ENCODE measurements around the gene MAK. TPM values are rescaled to one million over a fixed set of nuclear protein-coding genes. Genes with fewer than 3 reads are reported as not detected.

The MAK gene
- total and polyA plus RNA-seq, 2 experiments from 2014 or later: 0.35 to 1.6 TPM

- no peaks in the 10 kb centered on the region for H3F3A ChIP-seq (replicated peaks; ENCODE audit: low read depth)
- Mint-ChIP-seq H3K4me1 (peaks cover 3% of the 10 kb centered on the region; the same call in 2 of the 3 replicates), H3K9me3 (peaks cover 19% of the 10 kb centered on the region), H3K27me3 (ENCODE audit: insufficient read depth, low read depth, poor library complexity) (peaks cover 3% of the 10 kb centered on the region), H3K36me3 (ENCODE audit: low read depth) (peaks cover 7% of the 10 kb centered on the region; the same call in 1 of the 3 replicates), H3K27ac (no peak overlapping the region), H3K4me3 (no peak overlapping the region)
- no peak overlapping the region for H3K4me3 ChIP-seq
- H3K4me1 ChIP-seq (ENCODE audit: insufficient read depth): no peaks in the 10 kb centered on the region
- no peak overlapping the region for H2AFZ ChIP-seq
- H3K27ac ChIP-seq (ENCODE audit: low read depth): no peak overlapping the region
- H3K27me3 ChIP-seq (ENCODE audit: insufficient read depth): no peaks in the 10 kb centered on the region
- peak; percentile 42 for DNase-seq (ENCODE audit: low spot score)
- no peaks in the 10 kb centered on the region for H3K9me2 ChIP-seq (ENCODE audit: insufficient read depth)
- TF ChIP-seq, protein P1, sequence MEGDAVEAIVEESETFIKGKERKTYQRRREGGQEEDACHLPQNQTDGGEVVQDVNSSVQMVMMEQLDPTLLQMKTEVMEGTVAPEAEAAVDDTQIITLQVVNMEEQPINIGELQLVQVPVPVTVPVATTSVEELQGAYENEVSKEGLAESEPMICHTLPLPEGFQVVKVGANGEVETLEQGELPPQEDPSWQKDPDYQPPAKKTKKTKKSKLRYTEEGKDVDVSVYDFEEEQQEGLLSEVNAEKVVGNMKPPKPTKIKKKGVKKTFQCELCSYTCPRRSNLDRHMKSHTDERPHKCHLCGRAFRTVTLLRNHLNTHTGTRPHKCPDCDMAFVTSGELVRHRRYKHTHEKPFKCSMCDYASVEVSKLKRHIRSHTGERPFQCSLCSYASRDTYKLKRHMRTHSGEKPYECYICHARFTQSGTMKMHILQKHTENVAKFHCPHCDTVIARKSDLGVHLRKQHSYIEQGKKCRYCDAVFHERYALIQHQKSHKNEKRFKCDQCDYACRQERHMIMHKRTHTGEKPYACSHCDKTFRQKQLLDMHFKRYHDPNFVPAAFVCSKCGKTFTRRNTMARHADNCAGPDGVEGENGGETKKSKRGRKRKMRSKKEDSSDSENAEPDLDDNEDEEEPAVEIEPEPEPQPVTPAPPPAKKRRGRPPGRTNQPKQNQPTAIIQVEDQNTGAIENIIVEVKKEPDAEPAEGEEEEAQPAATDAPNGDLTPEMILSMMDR (conservative IDR thresholded peaks at IDR 0.05; ENCODE audit: low read depth in 2 of 2): no peak
- TF ChIP-seq ZNF114 (CRISPR knock-in tag; IDR thresholded peaks at IDR 0.05) (no peak), ZNF331 (CRISPR knock-in tag; IDR thresholded peaks at IDR 0.05; ENCODE audit: low read depth) (no peak), STAT1 (IDR thresholded peaks at IDR 0.05; ENCODE audit: unreplicated experiment) (no peak), POLR2AphosphoS5 (IDR thresholded peaks at IDR 0.05; ENCODE audit: low read depth) (no peak), EZH2 (IDR thresholded peaks at IDR 0.05; ENCODE audit: low read depth, unreplicated experiment) (no peak), ETS1 (IDR thresholded peaks at IDR 0.05) (no peak), CREB1 (CRISPR knock-in tag; IDR thresholded peaks at IDR 0.05; ENCODE audit: low read depth) (no peak), JUNB (IDR thresholded peaks at IDR 0.05; ENCODE audit: unreplicated experiment) (no peak), NANOG (IDR thresholded peaks at IDR 0.05; ENCODE audit: borderline replicate concordance) (no peak), EZH2phosphoT487 (IDR thresholded peaks at IDR 0.05; ENCODE audit: unreplicated experiment) (no peak)
- TF ChIP-seq, protein P2, sequence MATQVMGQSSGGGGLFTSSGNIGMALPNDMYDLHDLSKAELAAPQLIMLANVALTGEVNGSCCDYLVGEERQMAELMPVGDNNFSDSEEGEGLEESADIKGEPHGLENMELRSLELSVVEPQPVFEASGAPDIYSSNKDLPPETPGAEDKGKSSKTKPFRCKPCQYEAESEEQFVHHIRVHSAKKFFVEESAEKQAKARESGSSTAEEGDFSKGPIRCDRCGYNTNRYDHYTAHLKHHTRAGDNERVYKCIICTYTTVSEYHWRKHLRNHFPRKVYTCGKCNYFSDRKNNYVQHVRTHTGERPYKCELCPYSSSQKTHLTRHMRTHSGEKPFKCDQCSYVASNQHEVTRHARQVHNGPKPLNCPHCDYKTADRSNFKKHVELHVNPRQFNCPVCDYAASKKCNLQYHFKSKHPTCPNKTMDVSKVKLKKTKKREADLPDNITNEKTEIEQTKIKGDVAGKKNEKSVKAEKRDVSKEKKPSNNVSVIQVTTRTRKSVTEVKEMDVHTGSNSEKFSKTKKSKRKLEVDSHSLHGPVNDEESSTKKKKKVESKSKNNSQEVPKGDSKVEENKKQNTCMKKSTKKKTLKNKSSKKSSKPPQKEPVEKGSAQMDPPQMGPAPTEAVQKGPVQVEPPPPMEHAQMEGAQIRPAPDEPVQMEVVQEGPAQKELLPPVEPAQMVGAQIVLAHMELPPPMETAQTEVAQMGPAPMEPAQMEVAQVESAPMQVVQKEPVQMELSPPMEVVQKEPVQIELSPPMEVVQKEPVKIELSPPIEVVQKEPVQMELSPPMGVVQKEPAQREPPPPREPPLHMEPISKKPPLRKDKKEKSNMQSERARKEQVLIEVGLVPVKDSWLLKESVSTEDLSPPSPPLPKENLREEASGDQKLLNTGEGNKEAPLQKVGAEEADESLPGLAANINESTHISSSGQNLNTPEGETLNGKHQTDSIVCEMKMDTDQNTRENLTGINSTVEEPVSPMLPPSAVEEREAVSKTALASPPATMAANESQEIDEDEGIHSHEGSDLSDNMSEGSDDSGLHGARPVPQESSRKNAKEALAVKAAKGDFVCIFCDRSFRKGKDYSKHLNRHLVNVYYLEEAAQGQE (IDR thresholded peaks at IDR 0.05; ENCODE audit: unreplicated experiment): no peak
- TF ChIP-seq, protein P3, sequence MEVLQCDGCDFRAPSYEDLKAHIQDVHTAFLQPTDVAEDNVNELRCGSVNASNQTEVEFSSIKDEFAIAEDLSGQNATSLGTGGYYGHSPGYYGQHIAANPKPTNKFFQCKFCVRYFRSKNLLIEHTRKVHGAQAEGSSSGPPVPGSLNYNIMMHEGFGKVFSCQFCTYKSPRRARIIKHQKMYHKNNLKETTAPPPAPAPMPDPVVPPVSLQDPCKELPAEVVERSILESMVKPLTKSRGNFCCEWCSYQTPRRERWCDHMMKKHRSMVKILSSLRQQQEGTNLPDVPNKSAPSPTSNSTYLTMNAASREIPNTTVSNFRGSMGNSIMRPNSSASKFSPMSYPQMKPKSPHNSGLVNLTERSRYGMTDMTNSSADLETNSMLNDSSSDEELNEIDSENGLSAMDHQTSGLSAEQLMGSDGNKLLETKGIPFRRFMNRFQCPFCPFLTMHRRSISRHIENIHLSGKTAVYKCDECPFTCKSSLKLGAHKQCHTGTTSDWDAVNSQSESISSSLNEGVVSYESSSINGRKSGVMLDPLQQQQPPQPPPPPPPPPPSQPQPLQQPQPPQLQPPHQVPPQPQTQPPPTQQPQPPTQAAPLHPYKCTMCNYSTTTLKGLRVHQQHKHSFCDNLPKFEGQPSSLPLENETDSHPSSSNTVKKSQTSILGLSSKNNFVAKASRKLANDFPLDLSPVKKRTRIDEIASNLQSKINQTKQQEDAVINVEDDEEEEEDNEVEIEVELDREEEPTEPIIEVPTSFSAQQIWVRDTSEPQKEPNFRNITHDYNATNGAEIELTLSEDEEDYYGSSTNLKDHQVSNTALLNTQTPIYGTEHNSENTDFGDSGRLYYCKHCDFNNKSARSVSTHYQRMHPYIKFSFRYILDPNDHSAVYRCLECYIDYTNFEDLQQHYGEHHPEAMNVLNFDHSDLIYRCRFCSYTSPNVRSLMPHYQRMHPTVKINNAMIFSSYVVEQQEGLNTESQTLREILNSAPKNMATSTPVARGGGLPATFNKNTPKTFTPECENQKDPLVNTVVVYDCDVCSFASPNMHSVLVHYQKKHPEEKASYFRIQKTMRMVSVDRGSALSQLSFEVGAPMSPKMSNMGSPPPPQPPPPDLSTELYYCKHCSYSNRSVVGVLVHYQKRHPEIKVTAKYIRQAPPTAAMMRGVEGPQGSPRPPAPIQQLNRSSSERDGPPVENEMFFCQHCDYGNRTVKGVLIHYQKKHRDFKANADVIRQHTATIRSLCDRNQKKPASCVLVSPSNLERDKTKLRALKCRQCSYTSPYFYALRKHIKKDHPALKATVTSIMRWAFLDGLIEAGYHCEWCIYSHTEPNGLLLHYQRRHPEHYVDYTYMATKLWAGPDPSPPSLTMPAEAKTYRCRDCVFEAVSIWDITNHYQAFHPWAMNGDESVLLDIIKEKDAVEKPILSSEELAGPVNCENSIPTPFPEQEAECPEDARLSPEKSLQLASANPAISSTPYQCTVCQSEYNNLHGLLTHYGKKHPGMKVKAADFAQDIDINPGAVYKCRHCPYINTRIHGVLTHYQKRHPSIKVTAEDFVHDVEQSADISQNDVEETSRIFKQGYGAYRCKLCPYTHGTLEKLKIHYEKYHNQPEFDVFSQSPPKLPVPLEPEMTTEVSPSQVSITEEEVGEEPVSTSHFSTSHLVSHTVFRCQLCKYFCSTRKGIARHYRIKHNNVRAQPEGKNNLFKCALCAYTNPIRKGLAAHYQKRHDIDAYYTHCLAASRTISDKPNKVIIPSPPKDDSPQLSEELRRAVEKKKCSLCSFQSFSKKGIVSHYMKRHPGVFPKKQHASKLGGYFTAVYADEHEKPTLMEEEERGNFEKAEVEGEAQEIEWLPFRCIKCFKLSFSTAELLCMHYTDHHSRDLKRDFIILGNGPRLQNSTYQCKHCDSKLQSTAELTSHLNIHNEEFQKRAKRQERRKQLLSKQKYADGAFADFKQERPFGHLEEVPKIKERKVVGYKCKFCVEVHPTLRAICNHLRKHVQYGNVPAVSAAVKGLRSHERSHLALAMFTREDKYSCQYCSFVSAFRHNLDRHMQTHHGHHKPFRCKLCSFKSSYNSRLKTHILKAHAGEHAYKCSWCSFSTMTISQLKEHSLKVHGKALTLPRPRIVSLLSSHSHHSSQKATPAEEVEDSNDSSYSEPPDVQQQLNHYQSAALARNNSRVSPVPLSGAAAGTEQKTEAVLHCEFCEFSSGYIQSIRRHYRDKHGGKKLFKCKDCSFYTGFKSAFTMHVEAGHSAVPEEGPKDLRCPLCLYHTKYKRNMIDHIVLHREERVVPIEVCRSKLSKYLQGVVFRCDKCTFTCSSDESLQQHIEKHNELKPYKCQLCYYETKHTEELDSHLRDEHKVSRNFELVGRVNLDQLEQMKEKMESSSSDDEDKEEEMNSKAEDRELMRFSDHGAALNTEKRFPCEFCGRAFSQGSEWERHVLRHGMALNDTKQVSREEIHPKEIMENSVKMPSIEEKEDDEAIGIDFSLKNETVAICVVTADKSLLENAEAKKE (CRISPR knock-in tag; IDR thresholded peaks at IDR 0.05): no peak
- H3K79me2 ChIP-seq (replicated peaks; ENCODE audit: insufficient read depth): no peaks in the 10 kb centered on the region
- H3K4me2 ChIP-seq: no peak overlapping the region
- H4K20me1 ChIP-seq (replicated peaks; ENCODE audit: insufficient read depth): no peaks in the 10 kb centered on the region
- no peaks in the 10 kb centered on the region; the same call in 1 of the 2 replicates for H3K36me3 ChIP-seq (ENCODE audit: insufficient read depth)
- peak; percentile 91 for ATAC-seq
Observed at GRCh38 chr6:10854922-10855632, 16.7 kb upstream of the MAK start.
